Stimulated activated CD8-positive, alpha-beta memory T cell treated with anti-CD3 and anti-CD28 coated beads, Interleukin-4, amount 100 ng/mL, for 4 hours (primary cell): Measurements from ENCODE around the gene CACNA1B.

ENCODE experiments used
- DNase-seq, 2 donors: peaks; one replicate each; pipeline ENCODE4 v3.0.0-alpha.2; 2020; ENCODE audit warnings: low read depth in 2 of 2, low spot score in 1 of 2

Gene CACNA1B

GRCh38 chr9:138050472-138051330 is 173.1 kb downstream of the CACNA1B start:
- DNase-seq, result no peak

GRCh38 chr9:138051586-138052321 is 174.2 kb downstream of the CACNA1B start:
- DNase-seq, result no peak

- DNase-seq, result no peak
These were observed 174.7 kb downstream of the CACNA1B start for GRCh38 chr9:138052322-138052615.

- no peak for DNase-seq
These were observed 175.2 kb downstream of the CACNA1B start for GRCh38 chr9:138052635-138053320.

GRCh38 chr9:138053321-138053868 is 175.8 kb downstream of the CACNA1B start:
- DNase-seq, result no peak

GRCh38 chr9:138053996-138054752 is 176.6 kb downstream of the CACNA1B start:
- no peak for DNase-seq

GRCh38 chr9:138057726-138058125 is 180.1 kb downstream of the CACNA1B start:
- DNase-seq, result no peak

- no peak for DNase-seq
These were observed 180.6 kb downstream of the CACNA1B start for GRCh38 chr9:138058181-138058580.

- DNase-seq, result no peak
These were observed 181.6 kb downstream of the CACNA1B start for GRCh38 chr9:138059196-138059595.

GRCh38 chr9:138060365-138060764 is 182.8 kb downstream of the CACNA1B start:
- DNase-seq, result no peak

GRCh38 chr9:138060881-138061280 is 183.3 kb downstream of the CACNA1B start:
- no peak for DNase-seq

- DNase-seq, result no peak
These were observed 184.0 kb downstream of the CACNA1B start for GRCh38 chr9:138061631-138062030.

GRCh38 chr9:138062196-138062595 is 184.6 kb downstream of the CACNA1B start:
- DNase-seq, result no peak

- DNase-seq, result no peak
These were observed 185.5 kb downstream of the CACNA1B start for GRCh38 chr9:138063033-138063432.

- no peak for DNase-seq
These were observed 186.2 kb downstream of the CACNA1B start for GRCh38 chr9:138063785-138064184.

GRCh38 chr9:138064547-138064946 is 187.0 kb downstream of the CACNA1B start:
- DNase-seq, result no peak

- DNase-seq, result no peak
These were observed 187.7 kb downstream of the CACNA1B start for GRCh38 chr9:138065287-138065686.

- no peak for DNase-seq
These were observed 188.5 kb downstream of the CACNA1B start for GRCh38 chr9:138066049-138066448.

- DNase-seq, result no peak
These were observed 190.2 kb downstream of the CACNA1B start for GRCh38 chr9:138067613-138068367.

- DNase-seq, result no peak
These were observed 191.0 kb downstream of the CACNA1B start for GRCh38 chr9:138068601-138069035.
